Stimulated activated CD8-positive, alpha-beta memory T cell treated with anti-CD3 and anti-CD28 coated beads, Interleukin-7, amount 100 ng/mL, for 24 hours (primary cell): Measurements from ENCODE around the gene ALDH4A1.

ENCODE experiments used
- DNase-seq: peaks from one replicate; pipeline ENCODE4 v3.0.0-alpha.2; 2020; ENCODE audit warnings: low read depth

The ALDH4A1 gene

DNA sequence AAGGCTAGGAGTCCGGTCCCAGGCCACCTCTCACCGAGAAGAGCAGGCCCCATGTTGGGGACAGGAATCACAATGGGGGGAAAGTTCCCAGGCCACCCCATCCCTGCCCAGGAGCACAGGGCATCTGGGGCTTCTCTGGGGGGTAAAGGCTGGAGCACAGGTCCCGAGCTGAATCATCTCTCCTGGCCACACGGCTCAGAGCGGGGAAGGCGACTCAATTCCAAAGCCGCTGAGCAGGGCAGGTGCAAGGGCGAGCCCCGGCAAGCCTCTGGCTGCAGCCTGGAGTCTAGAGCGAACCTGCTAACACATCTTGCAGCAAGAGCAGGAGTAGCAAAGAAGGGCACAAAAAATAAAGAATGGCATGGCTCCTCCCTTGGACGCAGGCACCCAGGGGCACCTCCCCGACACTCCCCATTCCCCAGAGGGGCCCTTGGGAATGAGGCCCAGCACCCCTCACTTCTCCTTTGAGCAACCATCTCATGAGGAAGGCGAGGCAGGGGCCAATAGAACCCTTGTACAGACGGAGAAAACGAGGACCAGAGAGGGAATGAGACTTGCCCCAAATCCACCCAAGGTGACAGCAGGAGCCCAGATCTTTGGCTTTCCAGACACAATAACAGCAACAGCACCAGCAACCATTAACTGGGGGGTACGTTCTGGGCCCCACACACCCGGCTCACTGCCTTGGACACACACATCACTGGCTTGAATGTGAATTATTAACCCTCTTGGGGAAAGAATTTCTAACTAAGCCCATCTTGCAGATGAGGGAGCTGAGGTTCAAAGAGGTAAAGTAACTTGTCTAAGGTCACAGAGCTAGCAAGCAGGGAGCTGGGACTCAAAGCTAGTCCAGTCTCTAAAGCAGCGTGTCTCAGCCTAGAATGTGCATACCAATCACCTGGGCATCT is 20.7 kb upstream of the ALDH4A1 start:
- no peak for DNase-seq

DNA sequence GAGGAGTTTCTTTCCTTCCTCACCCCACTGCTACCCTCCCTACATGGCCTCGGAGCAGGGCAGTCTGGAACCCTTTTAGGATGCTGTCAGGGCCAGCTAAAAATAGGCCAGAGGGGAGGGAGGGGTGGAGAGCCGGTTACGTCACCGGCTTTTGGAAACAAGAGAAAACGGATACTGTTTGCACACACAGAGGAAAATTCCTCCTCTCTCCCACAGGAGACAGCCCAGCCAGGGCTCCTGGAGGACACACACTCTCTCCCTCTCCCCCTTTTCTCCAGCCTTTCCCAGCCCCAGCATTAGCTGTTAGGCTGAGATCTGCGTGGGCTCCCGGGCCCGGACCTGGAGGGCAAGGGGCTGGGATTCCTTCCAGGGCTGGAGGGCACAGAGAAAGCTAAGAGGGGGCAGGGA is 20.0 kb upstream of the ALDH4A1 start:
- DNase-seq = no peak

GRCh38 chr1:18921516-18922251 is 19.3 kb upstream of the ALDH4A1 start:
- DNase-seq = no peak

DNA sequence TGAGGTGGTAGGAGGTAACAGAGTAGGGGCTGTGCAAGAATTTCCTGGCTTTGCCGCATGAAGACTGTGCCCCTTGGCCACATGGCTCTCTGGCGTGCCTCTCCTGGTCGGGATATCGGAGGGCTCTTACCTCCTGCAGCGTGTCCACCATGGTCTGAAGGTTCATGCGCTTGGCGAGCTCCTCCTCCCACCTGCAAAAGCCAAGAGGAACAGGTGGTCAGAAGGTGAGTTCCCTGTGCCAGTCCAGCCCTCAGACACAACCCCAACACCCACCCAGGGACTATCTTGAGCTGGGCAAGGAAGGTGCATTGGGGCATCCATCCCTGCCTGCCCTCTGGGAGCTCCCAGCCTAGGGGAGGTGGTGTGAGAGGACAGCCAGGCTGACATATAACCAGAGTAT is 18.6 kb upstream of the ALDH4A1 start:
- no peak for DNase-seq

GRCh38 chr1:18919956-18920355 is 17.6 kb upstream of the ALDH4A1 start:
- DNase-seq = no peak

- DNase-seq = no peak
These were observed 17.0 kb upstream of the ALDH4A1 start for GRCh38 chr1:18919197-18919905.

DNA sequence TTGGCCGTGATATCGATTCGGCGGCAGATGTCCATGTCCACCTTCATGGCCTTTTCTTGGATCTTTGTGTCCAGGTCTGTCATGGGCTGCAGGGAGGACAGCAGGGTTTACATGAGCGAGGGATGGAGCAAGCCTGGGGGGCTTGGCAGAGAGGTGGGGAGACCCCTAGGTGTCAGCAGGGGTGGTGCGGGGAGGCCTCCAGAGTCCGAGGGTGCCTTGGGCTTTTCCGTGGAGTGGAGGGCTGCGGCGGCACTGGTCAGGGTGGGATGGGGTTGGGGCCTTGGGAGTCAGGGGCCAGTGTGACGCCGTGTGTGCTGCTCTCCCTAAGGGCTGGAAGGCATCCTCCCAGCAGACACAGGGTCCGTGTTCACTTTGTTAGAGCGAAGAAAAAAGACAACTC is 16.1 kb upstream of the ALDH4A1 start:
- DNase-seq = no peak

- DNase-seq = no peak
These were observed 14.9 kb upstream of the ALDH4A1 start for GRCh38 chr1:18917071-18917799.

- DNase-seq = no peak
These were observed 13.0 kb upstream of the ALDH4A1 start for GRCh38 chr1:18915341-18915740.

DNA sequence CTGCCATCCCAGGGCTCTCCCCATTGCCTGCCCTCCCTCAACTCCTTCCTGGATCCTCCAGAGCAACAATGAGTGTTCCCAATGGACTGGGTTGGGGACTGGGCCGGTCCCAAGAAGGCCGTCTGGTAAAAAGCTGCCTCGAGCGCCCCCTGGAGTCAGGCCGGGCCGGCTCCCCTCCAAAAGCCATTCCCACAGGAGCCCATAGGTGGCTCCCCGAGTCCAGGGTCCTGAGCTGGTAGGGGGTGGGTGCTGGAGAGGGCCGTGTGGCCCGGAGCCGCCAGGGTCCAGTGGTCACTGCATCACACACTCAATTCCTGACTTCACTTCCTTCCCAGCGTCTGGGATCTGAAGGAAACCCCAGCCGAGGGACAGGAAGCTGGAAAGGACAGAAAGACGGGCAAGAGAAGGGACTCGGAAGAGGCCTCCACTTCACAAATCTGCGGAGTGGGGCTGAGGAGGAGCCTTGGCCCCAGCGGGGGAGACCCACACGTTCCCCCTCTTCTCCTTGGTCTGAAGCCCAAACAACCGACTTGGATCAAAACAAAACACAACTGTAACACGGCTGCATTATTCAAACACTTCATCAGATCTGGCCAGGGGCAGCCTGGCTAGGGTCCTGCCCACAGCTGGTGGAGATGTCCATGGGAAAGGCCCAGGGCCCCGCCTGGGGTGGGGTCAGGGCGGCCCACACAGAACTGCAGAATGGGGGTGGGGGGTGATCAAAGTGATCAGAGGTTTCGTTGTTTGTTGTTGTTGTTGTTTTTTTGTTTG is 10.9 kb upstream of the ALDH4A1 start:
- DNase-seq = peak; percentile 63

DNA sequence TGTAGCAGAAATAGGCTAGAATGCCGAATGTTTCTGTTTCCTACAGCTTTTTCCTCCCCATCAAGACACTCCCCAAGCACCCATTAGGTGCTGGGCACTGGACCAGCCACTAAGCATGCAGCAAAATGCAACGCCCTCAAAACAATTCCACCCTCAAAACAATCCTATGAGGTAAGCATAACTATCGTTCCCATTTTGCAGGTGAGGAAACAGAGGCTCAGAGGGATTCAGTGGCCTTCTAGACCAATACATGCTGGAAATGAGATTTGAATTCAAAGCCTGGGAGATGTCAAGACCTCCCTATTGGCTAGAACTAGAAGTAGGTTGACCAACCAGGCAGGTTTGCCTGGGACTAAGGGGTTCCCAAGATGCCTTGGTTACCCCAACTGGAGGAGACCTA is 10.2 kb upstream of the ALDH4A1 start:
- DNase-seq = no peak

DNA sequence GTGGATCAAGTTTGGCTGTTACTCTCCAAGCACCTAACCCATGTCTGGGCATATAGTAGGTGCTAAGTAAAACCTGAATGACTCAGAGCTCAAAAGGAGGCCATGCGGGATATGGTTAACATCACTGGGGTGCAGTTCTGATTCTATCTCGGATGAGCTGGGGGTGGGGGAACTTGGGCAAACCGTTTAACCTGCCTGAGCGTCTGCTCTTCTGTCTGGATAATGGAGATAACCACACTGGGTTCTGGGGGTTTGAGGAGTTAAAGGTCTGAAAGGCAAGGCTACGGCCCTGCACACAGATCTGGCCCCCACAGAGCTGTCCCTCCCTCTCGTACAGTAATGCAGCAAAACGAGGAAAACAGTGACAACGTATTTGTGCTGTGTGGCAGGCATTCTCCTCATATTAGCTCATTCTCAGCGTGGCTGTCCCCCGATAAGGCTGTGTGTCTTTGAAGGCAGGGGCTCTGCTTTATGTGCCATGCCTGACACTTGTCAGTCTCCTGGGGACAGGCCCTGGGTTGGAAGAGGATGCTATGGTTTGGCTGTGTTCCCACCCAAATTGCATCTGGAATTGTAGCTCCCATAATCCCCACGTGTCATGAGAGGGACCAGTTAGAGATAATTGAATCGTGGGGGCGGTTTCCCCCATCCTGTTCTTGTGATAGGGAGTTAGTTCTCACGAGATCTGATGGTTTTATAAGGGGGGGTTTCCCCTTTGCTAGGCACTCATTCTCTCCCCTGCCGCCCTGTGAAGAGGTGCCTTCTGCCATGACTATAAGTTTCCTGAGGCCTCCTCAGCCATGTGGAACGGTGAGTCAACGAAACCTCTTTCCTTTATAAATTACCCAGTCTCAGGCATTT is 6.8 kb upstream of the ALDH4A1 start:
- DNase-seq = no peak

DNA sequence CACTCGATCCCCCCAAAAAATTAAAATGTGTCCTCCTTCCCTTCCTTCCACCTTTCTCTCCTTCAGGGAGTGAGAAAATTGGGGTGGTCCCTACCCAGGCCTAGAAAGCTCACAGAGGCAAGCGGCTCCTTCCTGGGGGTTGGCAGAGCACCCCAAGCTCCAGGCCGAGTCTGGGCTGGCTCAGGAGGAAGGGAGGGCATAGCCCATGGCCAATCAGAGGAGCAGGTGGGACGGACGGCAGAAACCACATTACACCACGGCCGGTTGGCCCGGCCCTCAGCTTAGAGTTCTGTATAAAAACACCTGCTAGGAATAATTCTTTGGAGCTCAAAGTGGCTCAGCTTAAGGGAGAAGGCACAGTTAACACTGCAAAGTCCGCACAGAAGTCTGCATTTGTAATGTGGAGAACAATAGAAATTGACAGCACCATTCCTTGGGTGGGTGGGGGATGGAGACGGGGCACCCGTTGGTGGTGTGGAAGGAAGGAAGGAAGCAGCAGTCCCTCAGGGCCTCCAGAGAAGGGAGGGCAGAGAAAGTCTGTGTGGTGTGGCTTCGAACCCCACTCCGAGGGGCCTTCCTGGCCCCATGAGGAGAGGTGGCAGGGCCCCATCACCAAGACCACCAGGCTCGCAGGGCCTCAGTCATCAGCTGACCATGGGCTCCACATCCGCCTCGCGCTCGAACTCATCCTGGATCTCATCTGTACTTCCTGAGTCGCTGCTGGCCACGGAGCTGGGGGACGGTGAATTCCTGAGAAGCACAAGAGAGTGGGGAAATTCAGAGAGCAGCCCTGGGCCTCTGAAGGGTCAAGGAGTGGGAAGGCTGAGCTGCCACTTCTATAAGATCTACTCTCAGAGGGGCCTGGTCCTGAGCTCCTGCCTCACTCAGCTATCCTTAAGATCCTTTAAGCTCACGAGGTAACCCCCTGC is 5.8 kb upstream of the ALDH4A1 start:
- no peak for DNase-seq

DNA sequence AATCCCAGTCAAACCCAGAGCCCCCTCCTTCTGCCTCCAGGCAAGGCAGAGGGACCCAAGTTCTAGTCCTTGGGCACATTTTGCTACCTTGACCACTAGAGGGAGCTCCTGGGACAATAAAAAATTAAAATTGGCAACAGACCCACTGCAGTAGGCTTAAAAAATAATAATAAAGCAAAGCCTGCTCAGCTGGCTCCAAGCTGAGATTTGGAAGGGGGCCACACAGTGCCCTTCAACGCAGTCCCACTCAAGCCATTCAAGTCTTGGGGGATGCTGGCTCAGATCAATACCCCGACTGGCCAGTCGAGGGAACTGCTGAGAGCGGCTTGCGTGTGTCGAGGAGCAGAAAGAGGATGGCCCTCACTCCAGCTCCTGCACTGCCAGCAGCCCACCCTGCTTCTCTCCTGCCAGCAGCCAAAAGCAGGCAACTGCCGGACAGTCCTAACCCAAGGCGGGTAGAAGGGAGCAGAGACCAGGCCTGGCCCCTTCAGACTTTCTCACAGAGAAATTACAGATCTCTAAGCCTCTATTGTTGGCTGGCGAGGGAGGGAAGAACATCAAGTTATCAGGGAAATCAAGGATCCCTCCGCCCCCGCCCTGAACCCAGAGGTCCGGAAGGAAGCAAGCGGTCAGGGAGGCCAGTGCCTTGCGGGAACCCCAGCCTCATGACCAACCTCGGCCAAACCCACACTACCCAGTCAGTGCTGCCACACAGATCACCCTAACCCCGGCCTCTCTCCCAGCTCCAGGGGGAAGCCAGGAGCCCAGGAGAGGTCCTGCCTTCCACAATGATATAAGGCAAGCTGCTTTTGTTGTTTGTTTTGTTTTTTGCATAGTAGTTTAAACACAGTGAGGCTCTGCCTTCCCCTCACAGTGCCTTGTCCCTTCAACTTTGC is 4.9 kb upstream of the ALDH4A1 start:
- DNase-seq = no peak

DNA sequence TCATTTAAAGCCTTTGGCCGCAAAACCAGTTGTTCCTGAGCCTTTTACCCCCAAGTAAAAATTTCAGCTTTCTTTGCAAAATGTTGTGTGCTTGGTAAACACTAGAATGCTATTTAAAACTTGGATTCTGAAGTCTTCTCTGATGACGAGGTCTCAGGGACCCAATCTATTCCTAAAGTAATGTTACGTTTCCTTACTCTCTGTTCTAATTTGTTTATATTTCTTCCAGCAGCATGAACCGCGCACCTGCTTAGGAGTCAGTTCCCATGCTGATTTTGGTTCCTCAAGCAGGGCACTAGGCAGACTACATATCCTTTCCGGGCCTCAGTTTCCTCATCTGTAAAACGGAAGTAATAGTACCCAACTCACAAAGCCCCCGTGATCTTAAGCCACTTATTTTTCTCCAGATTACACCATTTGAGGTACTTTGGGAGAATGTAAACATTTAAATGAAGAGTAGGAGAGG is 969 bp upstream of the ALDH4A1 start:
- DNase-seq = no peak

GRCh38 chr1:18901952-18902522 is 318 bp downstream of the ALDH4A1 start:
- DNase-seq = no peak

DNA sequence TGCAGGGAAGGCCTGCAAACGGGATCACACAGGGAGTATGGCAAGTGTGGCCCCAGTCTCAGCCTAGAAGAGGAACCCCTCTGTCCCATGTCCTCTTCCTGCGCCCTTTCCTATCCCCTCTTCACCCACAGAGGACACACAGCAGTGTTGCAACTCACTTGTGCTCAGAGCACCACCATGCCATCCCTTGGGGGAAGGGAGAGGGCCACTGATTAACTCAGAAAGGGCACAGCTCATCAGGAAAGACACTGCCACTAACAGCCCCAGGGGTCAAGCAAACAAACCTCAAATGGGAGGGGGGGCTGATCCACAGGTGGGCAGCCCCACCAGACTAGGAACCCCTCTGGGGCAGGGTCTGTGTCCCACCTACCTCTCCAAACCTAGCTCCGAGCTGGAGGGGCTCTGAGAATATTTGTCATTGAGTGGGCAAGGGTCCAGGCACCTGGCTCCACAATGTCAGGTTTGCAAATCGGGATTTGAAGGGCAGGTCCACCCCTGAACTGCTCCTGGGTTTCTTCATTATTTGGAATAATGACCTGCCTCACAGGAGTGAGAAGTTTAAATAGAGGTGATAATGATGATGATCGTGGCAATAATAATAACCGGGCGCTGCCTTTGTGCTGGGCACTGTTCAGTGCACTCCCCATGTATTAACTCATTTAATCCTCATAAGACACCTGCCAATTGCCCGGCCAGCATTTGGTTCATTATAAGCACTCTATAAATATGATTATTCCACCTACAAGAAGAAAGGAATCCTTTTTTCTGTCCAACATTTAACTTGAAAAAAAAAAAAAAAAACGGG is 1.0 kb downstream of the ALDH4A1 start:
- DNase-seq = no peak
